ENCODE data around the gene EFCAB8. TPM values are rescaled to one million over a fixed set of nuclear protein-coding genes. Genes with fewer than 3 reads are reported as not detected.

The EFCAB8 gene
- total RNA-seq, 4 donors from 2014 or later = 0.13 to 0.78 TPM; not detected in 2

- H3K27me3 ChIP-seq = peaks cover 16% of the 10 kb centered on the region
- TF ChIP-seq EP300 (IDR thresholded peaks at IDR 0.05) (no peak), POLR2AphosphoS5 (IDR thresholded peaks at IDR 0.05) (no peak), POLR2A (IDR thresholded peaks at IDR 0.05) (no peak), CTCF (IDR thresholded peaks at IDR 0.05) (no peak)
- H3K4me3 ChIP-seq = no peak overlapping the region
- H3K36me3 ChIP-seq = no peaks in the 10 kb centered on the region
- H3K4me1 ChIP-seq = peaks cover 0 to 9% (median 0%) of the 10 kb centered on the region in 3 donors
- WGBS, 2 donors (ENCODE audit: low coverage in 1 of 2) = 80 to 100% methylated on average over 3 to 4 of the region's 12 CpGs
- no peak for ATAC-seq
- H3K9me3 ChIP-seq = no peaks in the 10 kb centered on the region
- no peak overlapping the region for H3K27ac ChIP-seq
Observed at GRCh38 chr20:32983459-32984112, 124.9 kb downstream of the EFCAB8 start.

GRCh38 chr20:32984196-32984595, 125.5 kb downstream of the EFCAB8 start:
- no peak for TF ChIP-seq CTCF (IDR thresholded peaks at IDR 0.05)
- no peak for TF ChIP-seq POLR2AphosphoS5 (IDR thresholded peaks at IDR 0.05)
- no peak for TF ChIP-seq POLR2A (IDR thresholded peaks at IDR 0.05)
- TF ChIP-seq EP300 (IDR thresholded peaks at IDR 0.05) = no peak
- Histone ChIP-seq H3K9me3 (no peaks in the 10 kb centered on the region), H3K27me3 (peaks cover 16% of the 10 kb centered on the region), H3K4me3 (no peak overlapping the region), H3K27ac (no peak overlapping the region), H3K4me1 (peaks cover 0 to 9% (median 0%) of the 10 kb centered on the region in 3 donors), H3K36me3 (no peaks in the 10 kb centered on the region)
- 60 to 67% methylated on average over 1 to 5 of the region's 7 CpGs for WGBS, 2 donors (ENCODE audit: low coverage in 1 of 2)
- no peak for ATAC-seq

GRCh38 chr20:32984631-32985354, 126.1 kb downstream of the EFCAB8 start:
- WGBS, 2 donors (ENCODE audit: low coverage in 1 of 2) = 63 to 77% methylated on average over 3 to 4 of the region's 9 CpGs
- H3K9me3 ChIP-seq = no peaks in the 10 kb centered on the region
- H3K4me3 ChIP-seq = no peak overlapping the region
- H3K36me3 ChIP-seq = no peaks in the 10 kb centered on the region
- TF ChIP-seq POLR2AphosphoS5 (IDR thresholded peaks at IDR 0.05) (no peak), CTCF (IDR thresholded peaks at IDR 0.05) (no peak), POLR2A (IDR thresholded peaks at IDR 0.05) (no peak), EP300 (IDR thresholded peaks at IDR 0.05) (no peak)
- no peak overlapping the region for H3K27ac ChIP-seq
- H3K27me3 ChIP-seq = peaks cover 10% of the 10 kb centered on the region
- no peak for ATAC-seq
- H3K4me1 ChIP-seq = peaks cover 0 to 9% (median 0%) of the 10 kb centered on the region in 3 donors

GRCh38 chr20:32985596-32985995, 126.9 kb downstream of the EFCAB8 start:
- H3K4me3 ChIP-seq = no peak overlapping the region
- no peak for TF ChIP-seq POLR2AphosphoS5 (IDR thresholded peaks at IDR 0.05)
- H3K9me3 ChIP-seq = no peaks in the 10 kb centered on the region
- no peaks in the 10 kb centered on the region for H3K36me3 ChIP-seq
- H3K27me3 ChIP-seq = peaks cover 5% of the 10 kb centered on the region
- H3K27ac ChIP-seq = no peak overlapping the region
- peaks cover 0 to 9% (median 0%) of the 10 kb centered on the region in 3 donors for H3K4me1 ChIP-seq
- ATAC-seq = no peak
- WGBS, 2 donors (ENCODE audit: low coverage in 1 of 2) = 100% methylated on average over 1 of the region's 6 CpGs; no CpG with 5 or more reads in 1 of the 2 donors

GRCh38 chr20:32986331-32986966, 127.7 kb downstream of the EFCAB8 start:
- no peak for ATAC-seq
- peaks cover 0 to 9% (median 0%) of the 10 kb centered on the region in 3 donors for H3K4me1 ChIP-seq
- no peaks in the 10 kb centered on the region for H3K36me3 ChIP-seq
- 56 to 89% methylated on average over 2 of the region's 18 CpGs for WGBS, 2 donors (ENCODE audit: low coverage in 1 of 2)
- no peaks in the 10 kb centered on the region for H3K9me3 ChIP-seq
- peaks cover 12% of the 10 kb centered on the region for H3K27me3 ChIP-seq
- no peak for TF ChIP-seq POLR2AphosphoS5 (IDR thresholded peaks at IDR 0.05)
- no peak for TF ChIP-seq CTCF (IDR thresholded peaks at IDR 0.05)
- TF ChIP-seq EP300 (IDR thresholded peaks at IDR 0.05) = no peak
- no peak for TF ChIP-seq POLR2A (IDR thresholded peaks at IDR 0.05)
- H3K4me3 ChIP-seq = no peak overlapping the region
- no peak overlapping the region for H3K27ac ChIP-seq
